GM23338 (cell line): ENCODE data around the gene PAN2. TPM values are rescaled to one million over a fixed set of nuclear protein-coding genes. Genes with fewer than 3 reads are reported as not detected.
A peak's percentile ranks its signal among the peaks of the same experiment; 100 is the strongest.

Experiments
- ATAC-seq: fragments of 200-7000 bp; cut with Tn5 transposase; 3 replicates; pipeline ENCODE4 v1.9.1; 2020
- DNase-seq: peaks from one replicate; pipeline ENCODE4 v3.0.0-alpha.2; 2015; ENCODE audit warnings: low spot score
- H2AFZ ChIP-seq: fragments of 200-600 bp; sonication (generic); 2 replicates; pipeline ENCODE4 v1.8.0; 2016; ENCODE audit warnings: antibody characterized with exemption, mild to moderate bottlenecking, moderate library complexity
- H3F3A ChIP-seq: fragments of 200-600 bp; sonication (generic); replicated peaks from 2 replicates; pipeline ENCODE4 v1.8.0; 2017; ENCODE audit warnings: antibody characterized with exemption, mixed run types, low read depth
- H3K27ac ChIP-seq: fragments of 200-600 bp; sonication (generic); 2 replicates; pipeline ENCODE4 v1.6.1; 2016; ENCODE audit warnings: low read depth
- H3K27me3 ChIP-seq: fragments of 200-600 bp; sonication (generic); 2 replicates; pipeline ENCODE4 v1.8.0; 2016; ENCODE audit warnings: mild to moderate bottlenecking, mixed run types, moderate library complexity; ENCODE audit not compliant: insufficient read depth
- H3K36me3 ChIP-seq: fragments of 200-600 bp; sonication (generic); 2 replicates; pipeline ENCODE4 v1.8.0; 2016; ENCODE audit warnings: mild to moderate bottlenecking; ENCODE audit not compliant: insufficient read depth
- H3K4me1 ChIP-seq: fragments of 200-600 bp; sonication (generic); 2 replicates; pipeline ENCODE4 v1.8.0; 2016; ENCODE audit warnings: mild to moderate bottlenecking, moderate library complexity; ENCODE audit not compliant: insufficient read depth
- H3K4me2 ChIP-seq: fragments of 200-600 bp; sonication (generic); 2 replicates; pipeline ENCODE4 v1.7.1; 2017; ENCODE audit warnings: mixed run types
- H3K4me3 ChIP-seq: fragments of 200-600 bp; sonication (generic); 2 replicates; pipeline ENCODE4 v1.6.1; 2016; ENCODE audit warnings: mixed run types
- H3K79me2 ChIP-seq: fragments of 200-600 bp; sonication (generic); replicated peaks from 2 replicates; pipeline ENCODE4 v1.8.0; 2017; ENCODE audit warnings: mild to moderate bottlenecking; ENCODE audit not compliant: insufficient read depth
- H3K9me2 ChIP-seq: fragments of 200-600 bp; sonication (generic); 2 replicates; pipeline ENCODE4 v1.8.0; 2017; ENCODE audit not compliant: insufficient read depth
- H4K20me1 ChIP-seq: fragments of 200-600 bp; sonication (generic); replicated peaks from 2 replicates; pipeline ENCODE4 v1.8.0; 2017; ENCODE audit warnings: mild to moderate bottlenecking; ENCODE audit not compliant: insufficient read depth
- H3K27ac Mint-ChIP-seq: 2 replicates; pipeline ENCODE4 v1.8.0; 2020; ENCODE audit warnings: inconsistent platforms, mild to moderate bottlenecking, moderate library complexity, mixed read lengths
- H3K27me3 Mint-ChIP-seq: 3 replicates; pipeline ENCODE4 v1.8.0; 2022; ENCODE audit warnings: low read depth, mild to moderate bottlenecking, moderate library complexity, mixed read lengths, inconsistent platforms; ENCODE audit not compliant: insufficient read depth, poor library complexity
- H3K36me3 Mint-ChIP-seq: 3 replicates; pipeline ENCODE4 v1.8.0; 2021; ENCODE audit warnings: low read depth, mild to moderate bottlenecking, inconsistent platforms, moderate library complexity, mixed read lengths
- H3K4me1 Mint-ChIP-seq: 3 replicates; pipeline ENCODE4 v1.8.0; 2020; ENCODE audit warnings: mild to moderate bottlenecking, inconsistent platforms, mixed read lengths
- H3K4me3 Mint-ChIP-seq: 3 replicates; pipeline ENCODE4 v1.8.0; 2021; ENCODE audit warnings: moderate library complexity, mild to moderate bottlenecking, inconsistent platforms, mixed read lengths
- H3K9me3 Mint-ChIP-seq: 3 replicates; pipeline ENCODE4 v1.8.0; 2020; ENCODE audit warnings: moderate library complexity, mild to moderate bottlenecking, inconsistent platforms, mixed read lengths
- CREB1 ChIP-seq: fragments of 250-450 bp; sonication (Bioruptor Pico); IDR thresholded peaks from 2 replicates; pipeline ENCODE4 v1.5.0; 2020; ENCODE audit warnings: low read depth, mild to moderate bottlenecking, moderate library complexity
- EZH2 ChIP-seq: fragments of 200-600 bp; sonication (generic); IDR thresholded peaks from one replicate; pipeline ENCODE4 v1.8.0; 2017; ENCODE audit warnings: antibody characterized with exemption, mild to moderate bottlenecking, low read depth; ENCODE audit not compliant: unreplicated experiment
- EZH2phosphoT487 ChIP-seq: fragments of 200-600 bp; sonication (generic); IDR thresholded peaks from one replicate; pipeline ENCODE4 v1.8.1; 2018; ENCODE audit warnings: antibody characterized with exemption; ENCODE audit not compliant: unreplicated experiment
- JUNB ChIP-seq: IDR thresholded peaks from one replicate; pipeline ENCODE4 v1.6.1; 2016; ENCODE audit warnings: antibody characterized with exemption; ENCODE audit not compliant: unreplicated experiment
- POLR2AphosphoS5 ChIP-seq: IDR thresholded peaks from 2 replicates; pipeline ENCODE4 v1.6.1; 2016; ENCODE audit warnings: antibody characterized with exemption, low read depth
- STAT1 ChIP-seq: IDR thresholded peaks from one replicate; pipeline ENCODE4 v1.6.1; 2016; ENCODE audit warnings: antibody characterized with exemption; ENCODE audit not compliant: unreplicated experiment
- ZNF114 ChIP-seq: fragments of 250-450 bp; sonication (Bioruptor Pico); IDR thresholded peaks from 2 replicates; pipeline ENCODE4 v1.5.0; 2020; ENCODE audit warnings: mild to moderate bottlenecking, moderate library complexity
- ZNF331 ChIP-seq: fragments of 250-450 bp; sonication (Bioruptor Pico); IDR thresholded peaks from 2 replicates; pipeline ENCODE4 v1.5.0; 2020; ENCODE audit warnings: low read depth, mild to moderate bottlenecking, moderate library complexity
- ZNF462 ChIP-seq: fragments of 250-450 bp; sonication (Bioruptor Pico); IDR thresholded peaks from 2 replicates; pipeline ENCODE4 v1.5.0; 2020; ENCODE audit warnings: mild to moderate bottlenecking, moderate library complexity
- polyA plus RNA-seq: library from polyadenylated mRNA; unstranded; fragments of >200 nt; fragmentation: Nextera tagmentation; extraction: Ambion mirVana; gene quantifications from 2 replicates; pipeline ENCODE4 v1.2.1, GENCODE V29; 2016
- total RNA-seq: library from RNA; depleted of rRNA; stranded (reverse); fragments of >200 nt; shearing (Covaris generic); gene quantifications from 2 replicates; pipeline ENCODE4 v1.2.3, GENCODE V29; 2014
- TF ChIP-seq, protein P1 (sequence below): IDR thresholded peaks from one replicate; pipeline ENCODE4 v1.6.1; 2018; ENCODE audit warnings: antibody characterized with exemption; ENCODE audit not compliant: unreplicated experiment

The PAN2 gene
- total and polyA plus RNA-seq, 2 experiments from 2014 or later = 11.5 to 27.2 TPM

DNA sequence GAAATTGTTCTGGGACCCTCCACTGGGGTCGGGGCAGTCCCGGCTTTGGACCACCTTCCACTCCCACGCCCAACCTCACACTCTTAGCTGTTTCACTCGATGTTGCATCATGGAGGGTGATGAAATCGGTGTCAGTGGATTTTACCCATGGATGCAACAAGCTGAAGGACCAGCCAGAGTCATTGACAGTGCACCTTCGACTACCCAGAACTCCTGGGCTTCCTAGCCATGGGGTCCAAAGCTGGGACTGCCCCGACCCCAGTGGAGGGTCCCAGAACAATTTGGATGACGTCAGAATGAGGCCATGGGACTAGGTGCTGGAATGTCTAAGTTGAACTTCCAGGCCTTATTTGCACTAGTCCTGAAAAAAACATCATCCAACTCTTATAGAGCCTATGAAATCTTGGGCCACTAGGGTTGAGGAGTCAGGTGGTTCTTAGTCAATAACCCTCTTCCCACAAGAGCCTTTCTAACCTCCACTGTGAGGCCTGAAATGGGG lies 4.0 kb upstream of the PAN2 start (continued):
- TF ChIP-seq, protein P1, sequence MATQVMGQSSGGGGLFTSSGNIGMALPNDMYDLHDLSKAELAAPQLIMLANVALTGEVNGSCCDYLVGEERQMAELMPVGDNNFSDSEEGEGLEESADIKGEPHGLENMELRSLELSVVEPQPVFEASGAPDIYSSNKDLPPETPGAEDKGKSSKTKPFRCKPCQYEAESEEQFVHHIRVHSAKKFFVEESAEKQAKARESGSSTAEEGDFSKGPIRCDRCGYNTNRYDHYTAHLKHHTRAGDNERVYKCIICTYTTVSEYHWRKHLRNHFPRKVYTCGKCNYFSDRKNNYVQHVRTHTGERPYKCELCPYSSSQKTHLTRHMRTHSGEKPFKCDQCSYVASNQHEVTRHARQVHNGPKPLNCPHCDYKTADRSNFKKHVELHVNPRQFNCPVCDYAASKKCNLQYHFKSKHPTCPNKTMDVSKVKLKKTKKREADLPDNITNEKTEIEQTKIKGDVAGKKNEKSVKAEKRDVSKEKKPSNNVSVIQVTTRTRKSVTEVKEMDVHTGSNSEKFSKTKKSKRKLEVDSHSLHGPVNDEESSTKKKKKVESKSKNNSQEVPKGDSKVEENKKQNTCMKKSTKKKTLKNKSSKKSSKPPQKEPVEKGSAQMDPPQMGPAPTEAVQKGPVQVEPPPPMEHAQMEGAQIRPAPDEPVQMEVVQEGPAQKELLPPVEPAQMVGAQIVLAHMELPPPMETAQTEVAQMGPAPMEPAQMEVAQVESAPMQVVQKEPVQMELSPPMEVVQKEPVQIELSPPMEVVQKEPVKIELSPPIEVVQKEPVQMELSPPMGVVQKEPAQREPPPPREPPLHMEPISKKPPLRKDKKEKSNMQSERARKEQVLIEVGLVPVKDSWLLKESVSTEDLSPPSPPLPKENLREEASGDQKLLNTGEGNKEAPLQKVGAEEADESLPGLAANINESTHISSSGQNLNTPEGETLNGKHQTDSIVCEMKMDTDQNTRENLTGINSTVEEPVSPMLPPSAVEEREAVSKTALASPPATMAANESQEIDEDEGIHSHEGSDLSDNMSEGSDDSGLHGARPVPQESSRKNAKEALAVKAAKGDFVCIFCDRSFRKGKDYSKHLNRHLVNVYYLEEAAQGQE = no peak
- TF ChIP-seq EZH2 (no peak), EZH2phosphoT487 (no peak), ZNF114 (no peak)

- Histone ChIP-seq H3K27me3 (no peaks in the 10 kb centered on the region), H3K4me3 (no peak overlapping the region), H2AFZ (no peak overlapping the region), H3F3A (peaks cover 22% of the 10 kb centered on the region; the same call in 1 of the 2 replicates), H4K20me1 (no peaks in the 10 kb centered on the region), H3K4me2 (no peak overlapping the region), H3K9me2 (peaks cover 19% of the 10 kb centered on the region), H3K36me3 (no peaks in the 10 kb centered on the region), H3K4me1 (peaks cover 33% of the 10 kb centered on the region), H3K79me2 (peaks cover 5% of the 10 kb centered on the region; the same call in 1 of the 2 replicates), H3K27ac (no peak overlapping the region; the same call in 1 of the 2 replicates)
- no peaks in the 10 kb centered on the region for H3K36me3 Mint-ChIP-seq
- H3K4me1 Mint-ChIP-seq = peaks cover 42% of the 10 kb centered on the region
- peak overlapping the region; percentile 33; the same call in 1 of the 2 replicates for H3K27ac Mint-ChIP-seq
- H3K4me3 Mint-ChIP-seq = no peak overlapping the region
- peak; percentile 8 for DNase-seq
- ATAC-seq = no peak
- H3K27me3 Mint-ChIP-seq = peaks cover 12% of the 10 kb centered on the region
- no peaks in the 10 kb centered on the region for H3K9me3 Mint-ChIP-seq
- TF ChIP-seq EZH2phosphoT487 (no peak), EZH2 (no peak), STAT1 (no peak), ZNF462 (CRISPR knock-in tag) (no peak), POLR2AphosphoS5 (no peak), ZNF114 (no peak), CREB1 (no peak), JUNB (no peak), ZNF331 (CRISPR knock-in tag) (no peak)
- TF ChIP-seq, protein P1 = no peak
Measured at GRCh38 chr12:56336361-56337167, 2.8 kb upstream of the PAN2 start.
